SK-N-SH (cell line): Measurements from ENCODE around the gene DDX54. TPM values are rescaled to one million over a fixed set of nuclear protein-coding genes. Genes with fewer than 3 reads are reported as not detected.
"Not testable (repeated sequence)": the region's sequence is repeated elsewhere in the genome, so short reads cannot be mapped to it uniquely, and the experiment has no call there.

Experiments
- CTCF ChIA-PET: fragments of 300-600, 350-600 bp; formaldehyde crosslinking; extraction: SDS; loops from one replicate; lab custom pipeline; 2021; lab: Yijun Ruan, JAX
- POLR2A ChIA-PET: fragments of 350-600 bp; sonication (Branson Sonifier 250); formaldehyde crosslinking; extraction: SDS; loops from one replicate; lab custom pipeline; 2020; ENCODE audit warnings: antibody characterized with exemption, inconsistent platforms; lab: Yijun Ruan, JAX
- DNase-seq: peaks from one replicate; pipeline ENCODE4 v3.0.0; 2012
- H2AFZ ChIP-seq: fragments of 200-600 bp; sonication (generic); 2 replicates; pipeline ENCODE4 v1.8.1; 2016; ENCODE audit warnings: antibody characterized with exemption, mild to moderate bottlenecking, low read depth
- H3F3A ChIP-seq: fragments of 200-600 bp; sonication (generic); replicated peaks from 2 replicates; pipeline ENCODE3; 2016; ENCODE audit warnings: antibody characterized with exemption, mild to moderate bottlenecking; ENCODE audit not compliant: insufficient read depth
- H3K27ac ChIP-seq, 2 experiments: fragments of 200-500 bp in 1 of 2; fragments of 200-600 bp in 1 of 2; sonication (Bioruptor generic) in 1 of 2; sonication (generic), shearing (Covaris generic) in 1 of 2; 2 replicates each; pipeline versions ENCODE4 v1.5.1 to v1.6.1; 2014 to 2016; ENCODE audit warnings: low read depth in 2 of 2, inconsistent platforms in 1 of 2, low read length in 1 of 2, mild to moderate bottlenecking in 1 of 2, mixed read lengths in 1 of 2
- H3K27me3 ChIP-seq: fragments of 200-600 bp; sonication (generic), shearing (Covaris generic); 2 replicates; pipeline ENCODE4 v1.6.1; 2016; ENCODE audit warnings: mixed run types; ENCODE audit not compliant: insufficient read depth
- H3K36me3 ChIP-seq, 2 experiments: fragments of 200-500 bp in 1 of 2; fragments of 200-600 bp in 1 of 2; sonication (Bioruptor generic) in 1 of 2; sonication (generic) in 1 of 2; replicated peaks in 1 of 2; 2 replicates each; pipeline versions ENCODE3 to v1.5.1; 2014 to 2016; ENCODE audit warnings: low read length in 1 of 2, mild to moderate bottlenecking in 1 of 2; ENCODE audit not compliant: insufficient read depth in 2 of 2, control insufficient read depth in 1 of 2
- H3K4me1 ChIP-seq, 2 experiments: fragments of 200-500 bp in 1 of 2; fragments of 200-600 bp in 1 of 2; sonication (Bioruptor generic) in 1 of 2; sonication (generic), shearing (Covaris generic) in 1 of 2; 2 replicates each; pipeline versions ENCODE4 v1.5.1 to v1.6.1; 2014 to 2016; ENCODE audit warnings: low read depth in 1 of 2, low read length in 1 of 2, mixed run types in 1 of 2; ENCODE audit not compliant: insufficient read depth in 2 of 2, control insufficient read depth in 1 of 2
- H3K4me2 ChIP-seq: fragments of 200-600 bp; sonication (generic), shearing (Covaris generic); 2 replicates; pipeline ENCODE4 v1.6.1; 2017; ENCODE audit warnings: mixed run types
- H3K4me3 ChIP-seq, 2 experiments: fragments of 200-500 bp in 1 of 2; fragments of 200-600 bp in 1 of 2; sonication (Bioruptor generic) in 1 of 2; sonication (generic), shearing (Covaris generic) in 1 of 2; 2 replicates each; pipeline versions ENCODE4 v1.5.1 to v1.8.1; 2014 to 2016; ENCODE audit warnings: low read depth in 2 of 2, inconsistent platforms in 1 of 2, low read length in 1 of 2, mild to moderate bottlenecking in 1 of 2, mixed read lengths in 1 of 2, moderate library complexity in 1 of 2
- H3K79me2 ChIP-seq: fragments of 200-600 bp; sonication (generic); 2 replicates; pipeline ENCODE4 v1.8.1; 2017; ENCODE audit warnings: mild to moderate bottlenecking; ENCODE audit not compliant: insufficient read depth
- H3K9ac ChIP-seq: fragments of 200-600 bp; sonication (generic); 2 replicates; pipeline ENCODE4 v1.6.1; 2017; ENCODE audit warnings: mixed run types
- H3K9me2 ChIP-seq: fragments of 200-600 bp; sonication (generic); 2 replicates; pipeline ENCODE4 v1.6.1; 2017; ENCODE audit warnings: mixed run types
- H3K9me3 ChIP-seq: fragments of 200-600 bp; sonication (generic); 2 replicates; pipeline ENCODE4 v1.6.1; 2017; ENCODE audit warnings: mixed run types, mild to moderate bottlenecking, moderate library complexity
- H4K20me1 ChIP-seq: fragments of 200-600 bp; sonication (generic); 2 replicates; pipeline ENCODE4 v1.6.1; 2017; ENCODE audit warnings: mild to moderate bottlenecking, mixed run types; ENCODE audit not compliant: insufficient read depth
- CTCF ChIP-seq: fragments of 200-600 bp; sonication (generic); IDR thresholded peaks from 2 replicates; pipeline ENCODE4 v1.6.1; 2017; ENCODE audit warnings: antibody characterized with exemption, mild to moderate bottlenecking, moderate library complexity
- EP300 ChIP-seq, 2 experiments: IDR thresholded peaks; 2 replicates each; pipeline versions ENCODE4 v1.4.0 to v1.6.1; 2012; ENCODE audit warnings: borderline replicate concordance in 1 of 2, low read depth in 1 of 2, low read length in 1 of 2
- FOSL2 ChIP-seq: IDR thresholded peaks from 2 replicates; pipeline ENCODE4 v1.4.0; 2012; ENCODE audit warnings: low read depth, mild to moderate bottlenecking, moderate library complexity, borderline replicate concordance
- FOXJ3 ChIP-seq: sonication (generic); formaldehyde crosslinking; IDR thresholded peaks from 2 replicates; pipeline ENCODE4 v1.5.1; 2020; ENCODE audit warnings: mild to moderate bottlenecking, missing genetic modification reagents
- IRF3 ChIP-seq: fragments of 150-350 bp; IDR thresholded peaks from 2 replicates; pipeline ENCODE4 v1.6.1; 2016; ENCODE audit warnings: mild to moderate bottlenecking, low read depth, low read length
- MEF2A ChIP-seq: IDR thresholded peaks from 2 replicates; pipeline ENCODE4 v1.4.0; 2012; ENCODE audit warnings: low read depth, borderline replicate concordance
- NRF1 ChIP-seq: IDR thresholded peaks from 2 replicates; pipeline ENCODE4 v1.6.1; 2012; ENCODE audit warnings: low read depth, mild to moderate bottlenecking, low read length
- PBX3 ChIP-seq: IDR thresholded peaks from 2 replicates; pipeline ENCODE4; 2012
- RCOR1 ChIP-seq: fragments of 150-350 bp; IDR thresholded peaks from 2 replicates; pipeline ENCODE4 v1.6.1; 2017; ENCODE audit warnings: antibody characterized with exemption, low read length
- RFX5 ChIP-seq: IDR thresholded peaks from 2 replicates; pipeline ENCODE4 v1.6.1; 2012; ENCODE audit warnings: mild to moderate bottlenecking, improper control_type of control experiment, low read length
- SMC3 ChIP-seq: IDR thresholded peaks from 2 replicates; pipeline ENCODE4 v1.6.1; 2012; ENCODE audit warnings: low read depth, low read length, improper control_type of control experiment
- TAF1 ChIP-seq: IDR thresholded peaks from 2 replicates; pipeline ENCODE4 v1.6.1; 2012; ENCODE audit warnings: low read depth, mild to moderate bottlenecking, low read length, moderate library complexity, borderline replicate concordance
- TCF12 ChIP-seq: IDR thresholded peaks from 2 replicates; pipeline ENCODE4 v1.4.0; 2012
- TEAD4 ChIP-seq: IDR thresholded peaks from 2 replicates; pipeline ENCODE4 v1.4.0; 2012; ENCODE audit warnings: mild to moderate bottlenecking, borderline replicate concordance; ENCODE audit not compliant: insufficient read depth
- USF1 ChIP-seq: IDR thresholded peaks from 2 replicates; pipeline ENCODE4 v1.4.0; 2012; ENCODE audit warnings: low read depth, borderline replicate concordance
- USF2 ChIP-seq: fragments of 150-350 bp; IDR thresholded peaks from 2 replicates; pipeline ENCODE4 v1.6.1; 2017; ENCODE audit warnings: antibody characterized with exemption, low read length, low read depth, borderline replicate concordance
- ZBTB33 ChIP-seq: IDR thresholded peaks from 2 replicates; pipeline ENCODE4 v1.4.0; 2012; ENCODE audit warnings: low read depth, borderline replicate concordance
- WGBS: methylation state at CpG from one replicate; pipeline ENCODE4 v1.1.6; 2017; ENCODE audit warnings: low lambda C conversion rate; 5-methylcytosine and 5-hydroxymethylcytosine counted together
- polyA plus RNA-seq, 3 experiments: library from polyadenylated mRNA; depleted of rRNA; stranded (reverse); fragments of >200 nt; gene quantifications; 2 replicates each; pipeline ENCODE4 v1.2.3, GENCODE V29; 2012

Gene DDX54
- polyA plus RNA-seq, 1 of the 3 experiments (the other 2 are of a cell fraction), result 69.9 TPM

- TF ChIP-seq USF1, result no peak
- no peak for TF ChIP-seq FOXJ3 (CRISPR knock-in tag)
- TF ChIP-seq RCOR1, result no peak
- TF ChIP-seq CTCF, result no peak
- no peak for TF ChIP-seq TEAD4
Observed at GRCh38 chr12:113207613-113208040, 22.3 kb upstream of the DDX54 start (continued).

GRCh38 chr12:113206802-113207201, 21.5 kb upstream of the DDX54 start:
- POLR2A ChIA-PET, H2AFZ ChIP-seq, H3K9me3 ChIP-seq, H3K27me3 ChIP-seq, H3K4me2 ChIP-seq, H3K27ac ChIP-seq, H3F3A ChIP-seq, H3K9me2 ChIP-seq, H3K4me3 ChIP-seq, DNase-seq, H3K36me3 ChIP-seq, H3K79me2 ChIP-seq, H4K20me1 ChIP-seq, H3K9ac ChIP-seq, H3K4me1 ChIP-seq: not testable (repeated sequence)
- 95% methylated on average over 5 of the region's 5 CpGs for whole genome bisulfite sequencing
- CTCF ChIA-PET, result interaction anchor here (0.7 kb wide), 1 partner anchor 12 kb away, joined by 3 read pairs; no protein-coding TSS in a partner anchor

GRCh38 chr12:113204804-113205203, 19.5 kb upstream of the DDX54 start:
- no peak overlapping the region for H3K4me3 ChIP-seq
- no peaks in the 10 kb centered on the region for H3K79me2 ChIP-seq
- H3K9me2 ChIP-seq, result no peaks in the 10 kb centered on the region
- no peak overlapping the region for H3K9ac ChIP-seq
- ChIA-PET CTCF (interaction anchor here (0.8 to 3.7 kb wide), 3 partner anchors 154 to 221 kb away, joined by 3 to 14 read pairs (median 6); no protein-coding TSS in a partner anchor), POLR2A (no interaction called here)
- H2AFZ ChIP-seq, result no peak overlapping the region
- no peaks in the 10 kb centered on the region for H3K36me3 ChIP-seq
- H3K4me1 ChIP-seq, result peaks cover 0 to 10% of the 10 kb centered on the region in 2 experiments; a peak in 1 of 4 replicates
- H3K4me2 ChIP-seq, result no peak overlapping the region
- H3F3A ChIP-seq, result no peaks in the 10 kb centered on the region
- no peaks in the 10 kb centered on the region for H4K20me1 ChIP-seq
- no peak for DNase-seq
- H3K9me3 ChIP-seq, result no peaks in the 10 kb centered on the region
- H3K27me3 ChIP-seq, result no peaks in the 10 kb centered on the region
- 90% methylated on average over 3 of the region's 3 CpGs for WGBS
- no peak overlapping the region for H3K27ac ChIP-seq
- TF ChIP-seq TAF1 (no peak), PBX3 (no peak), MEF2A (no peak), ZBTB33 (no peak), RFX5 (no peak), NRF1 (no peak), EP300 (IDR thresholded peaks at IDR 0.05; ENCODE audit: borderline replicate concordance in 1 of 2, low read depth in 1 of 2, low read length in 1 of 2) (no peak), IRF3 (no peak), USF1 (no peak), USF2 (no peak), TCF12 (no peak), FOSL2 (no peak), SMC3 (no peak)
